Measurements from ENCODE around the gene CAMTA1. TPM values are rescaled to one million over a fixed set of nuclear protein-coding genes. Genes with fewer than 3 reads are reported as not detected.

The CAMTA1 gene
- total RNA-seq, 4 donors from 2014 or later: 57.4 to 88.3 (median 62.1) TPM

DNA sequence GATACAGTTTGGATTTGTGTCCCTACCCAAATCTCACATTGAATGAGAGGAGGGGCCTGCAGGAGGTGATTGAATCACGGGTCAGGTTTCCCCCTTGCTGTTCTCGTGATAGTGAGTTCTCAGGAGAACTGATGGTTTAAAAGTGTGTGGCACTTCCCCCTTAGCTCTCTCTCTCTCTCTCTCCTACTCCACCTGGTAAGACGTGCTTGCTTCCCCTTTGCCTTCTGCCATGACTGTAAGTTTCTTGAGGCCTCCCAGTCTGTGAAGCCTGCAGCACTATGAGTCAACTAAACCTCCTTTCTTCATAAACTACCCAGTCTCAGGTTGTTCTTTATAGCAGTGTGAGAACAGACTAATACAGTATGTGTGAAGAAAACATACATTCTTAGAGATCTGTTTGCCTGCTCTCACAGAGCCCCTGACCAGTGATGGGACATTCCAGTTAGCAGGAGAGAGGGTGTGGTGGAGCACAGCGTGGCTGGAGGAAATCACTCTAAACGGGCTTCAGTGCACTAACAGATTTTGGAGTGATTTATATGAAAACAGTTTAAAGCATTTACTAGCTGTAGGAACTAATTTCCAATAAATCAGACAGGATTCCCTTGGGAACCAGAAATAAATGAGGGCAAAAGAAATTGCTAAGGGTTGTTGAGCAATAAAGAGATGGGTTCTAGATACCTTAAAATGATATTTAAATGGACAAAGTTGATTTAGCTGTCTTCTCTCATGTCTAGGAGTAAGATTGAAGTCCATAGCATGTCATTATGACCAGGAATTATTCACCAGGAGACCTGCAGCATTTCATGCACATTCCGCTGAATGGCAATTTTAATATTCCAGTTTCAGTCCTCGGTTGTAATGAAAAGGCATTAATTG, 411.0 kb downstream of the CAMTA1 start:
- Histone ChIP-seq H3K4me1 (no peaks in the 10 kb centered on the region), H3K27ac (no peak overlapping the region), H3K27me3 (no peaks in the 10 kb centered on the region), H3K36me3 (no peaks in the 10 kb centered on the region), H3K9me3 (no peaks in the 10 kb centered on the region), H3K4me3 (no peak overlapping the region)
- TF ChIP-seq, protein P1, sequence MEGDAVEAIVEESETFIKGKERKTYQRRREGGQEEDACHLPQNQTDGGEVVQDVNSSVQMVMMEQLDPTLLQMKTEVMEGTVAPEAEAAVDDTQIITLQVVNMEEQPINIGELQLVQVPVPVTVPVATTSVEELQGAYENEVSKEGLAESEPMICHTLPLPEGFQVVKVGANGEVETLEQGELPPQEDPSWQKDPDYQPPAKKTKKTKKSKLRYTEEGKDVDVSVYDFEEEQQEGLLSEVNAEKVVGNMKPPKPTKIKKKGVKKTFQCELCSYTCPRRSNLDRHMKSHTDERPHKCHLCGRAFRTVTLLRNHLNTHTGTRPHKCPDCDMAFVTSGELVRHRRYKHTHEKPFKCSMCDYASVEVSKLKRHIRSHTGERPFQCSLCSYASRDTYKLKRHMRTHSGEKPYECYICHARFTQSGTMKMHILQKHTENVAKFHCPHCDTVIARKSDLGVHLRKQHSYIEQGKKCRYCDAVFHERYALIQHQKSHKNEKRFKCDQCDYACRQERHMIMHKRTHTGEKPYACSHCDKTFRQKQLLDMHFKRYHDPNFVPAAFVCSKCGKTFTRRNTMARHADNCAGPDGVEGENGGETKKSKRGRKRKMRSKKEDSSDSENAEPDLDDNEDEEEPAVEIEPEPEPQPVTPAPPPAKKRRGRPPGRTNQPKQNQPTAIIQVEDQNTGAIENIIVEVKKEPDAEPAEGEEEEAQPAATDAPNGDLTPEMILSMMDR (IDR thresholded peaks at IDR 0.05): no peak
- DNase-seq: no peak

DNA sequence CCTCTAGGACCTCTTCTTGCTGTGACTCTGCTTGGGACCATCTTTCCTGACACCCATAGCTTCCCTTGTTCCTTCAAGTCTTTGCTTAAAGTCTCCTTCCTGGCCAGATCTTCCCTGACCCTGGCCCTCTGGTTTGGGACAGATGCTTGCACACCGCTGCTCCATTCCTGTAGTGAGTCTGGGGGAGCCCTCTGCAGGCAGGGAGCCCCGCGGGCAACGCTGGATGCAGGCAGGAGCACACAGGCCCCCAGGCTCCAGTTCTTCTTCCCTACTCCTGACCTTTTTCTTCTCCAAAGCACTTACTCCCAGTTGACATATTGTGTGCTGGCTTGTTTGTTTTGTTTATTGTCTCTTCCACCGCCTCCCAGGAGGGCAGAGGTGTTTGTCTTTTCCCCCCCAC, 413.4 kb downstream of the CAMTA1 start:
- Histone ChIP-seq H3K4me1 (no peaks in the 10 kb centered on the region), H3K9me3 (no peaks in the 10 kb centered on the region), H3K36me3 (no peaks in the 10 kb centered on the region), H3K4me3 (no peak overlapping the region), H3K27ac (no peak overlapping the region), H3K27me3 (no peaks in the 10 kb centered on the region)
- TF ChIP-seq, protein P1 (IDR thresholded peaks at IDR 0.05): no peak
- no peak for TF ChIP-seq POLR2A (IDR thresholded peaks at IDR 0.05)
- DNase-seq: no peak

DNA sequence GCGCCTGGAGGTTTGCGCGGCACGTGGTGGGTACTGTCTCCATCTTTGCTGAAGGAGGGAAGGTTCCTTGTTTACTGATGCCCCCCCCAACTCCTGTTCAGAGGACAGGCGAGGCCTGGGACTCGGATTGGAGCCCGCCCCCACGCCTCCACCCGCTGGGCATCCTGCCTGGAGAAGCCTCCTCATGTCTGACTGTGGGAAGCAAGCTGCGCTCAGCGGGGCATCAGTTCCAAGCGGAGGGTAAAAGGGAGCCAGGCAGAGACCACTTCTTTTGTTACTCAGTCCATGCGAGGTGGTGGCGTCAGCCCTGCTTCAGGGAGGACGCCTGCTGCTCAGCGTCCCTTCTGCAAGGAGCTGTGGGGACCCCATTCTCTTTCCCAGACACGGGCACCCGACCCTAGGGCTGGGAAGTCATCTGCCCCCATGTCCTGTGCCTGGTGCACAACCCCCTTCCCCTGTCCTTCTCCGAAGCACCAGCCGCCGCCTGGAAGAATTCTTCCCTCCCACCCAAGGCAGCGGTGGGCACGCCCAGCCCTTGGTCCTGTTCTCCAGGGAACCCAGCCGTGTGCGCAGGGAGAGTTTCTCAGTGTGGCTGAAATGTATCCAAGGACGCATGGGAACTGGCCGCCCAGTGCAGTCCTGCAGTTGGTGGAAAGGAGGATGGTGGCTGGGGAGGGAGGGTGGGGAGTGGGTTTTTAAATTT, 414.0 kb downstream of the CAMTA1 start:
- no peaks in the 10 kb centered on the region for H3K4me1 ChIP-seq

DNA sequence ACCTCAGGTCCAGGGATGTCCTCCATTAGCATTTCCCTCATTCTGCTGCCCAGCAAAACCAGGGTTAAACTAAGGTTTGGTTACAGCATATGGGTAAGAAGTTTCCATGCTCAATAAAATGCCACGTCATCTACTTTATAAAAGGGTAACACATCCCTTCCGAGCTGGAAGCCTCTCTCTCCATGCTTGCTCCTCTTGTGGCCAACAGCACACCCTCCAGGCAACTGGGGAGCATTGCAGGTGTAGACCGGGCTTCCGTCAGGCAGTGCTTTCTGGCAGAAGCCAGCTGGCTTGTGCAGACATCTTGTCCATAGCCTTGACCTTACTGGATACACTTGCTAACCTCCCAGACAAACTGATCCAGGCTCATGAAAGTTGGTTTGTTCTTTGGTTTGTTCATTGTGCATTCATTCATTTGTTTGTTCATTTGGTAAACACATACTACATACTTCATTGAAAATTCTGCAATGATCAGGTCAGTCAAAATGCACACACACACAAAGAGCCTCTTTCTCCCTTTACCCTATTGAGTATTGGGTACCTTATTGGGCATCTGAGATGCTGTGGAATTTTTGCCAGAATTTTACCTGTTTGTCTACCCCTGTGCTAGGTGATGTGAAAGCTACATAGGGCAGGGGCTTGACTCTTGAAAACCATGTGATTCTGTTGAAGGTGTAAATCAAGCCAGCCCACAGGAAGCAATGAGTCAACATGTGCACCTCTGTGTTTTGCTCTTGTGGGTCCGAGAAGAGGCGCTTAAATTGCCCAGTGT, 422.8 kb downstream of the CAMTA1 start:
- DNase-seq: no peak

More for the DNA sequence above, 414.0 kb downstream of the CAMTA1 start:
- Histone ChIP-seq H3K9me3 (no peaks in the 10 kb centered on the region), H3K36me3 (no peaks in the 10 kb centered on the region), H3K27ac (no peak overlapping the region), H3K27me3 (no peaks in the 10 kb centered on the region), H3K4me3 (no peak overlapping the region)
- DNase-seq: no peak
- TF ChIP-seq POLR2A (IDR thresholded peaks at IDR 0.05): no peak
- TF ChIP-seq, protein P1 (IDR thresholded peaks at IDR 0.05): no peak

DNA sequence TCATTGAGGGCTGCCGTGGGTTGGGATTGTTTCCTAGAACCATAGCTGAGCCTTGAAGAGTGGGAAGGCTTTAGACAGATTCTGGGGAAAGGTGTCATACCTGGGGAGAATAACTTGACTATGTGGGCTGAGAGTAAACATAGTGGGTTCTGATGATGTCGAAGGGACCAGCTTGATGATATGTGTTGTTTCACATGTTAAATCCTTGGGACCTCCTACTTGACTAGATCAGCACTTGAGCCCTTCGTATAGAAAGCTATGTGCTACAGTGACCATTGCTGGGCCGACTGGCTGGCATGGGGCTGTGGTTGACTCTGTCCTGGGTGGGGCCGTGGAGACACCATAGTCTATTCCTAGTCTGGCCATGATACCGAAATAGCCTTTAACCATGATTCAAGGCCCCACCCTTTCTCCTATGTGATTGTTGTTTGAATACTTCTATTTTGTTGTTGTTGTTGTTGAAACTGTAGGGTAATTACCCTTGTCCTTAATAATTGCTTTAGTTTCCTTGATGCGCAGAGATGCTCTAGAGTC, 423.5 kb downstream of the CAMTA1 start:
- H3K27me3 ChIP-seq: no peaks in the 10 kb centered on the region
- TF ChIP-seq POLR2A (IDR thresholded peaks at IDR 0.05): no peak
- TF ChIP-seq, protein P1 (IDR thresholded peaks at IDR 0.05): no peak
- no peak overlapping the region for H3K4me3 ChIP-seq
- H3K4me1 ChIP-seq: no peaks in the 10 kb centered on the region
- no peaks in the 10 kb centered on the region for H3K9me3 ChIP-seq
- DNase-seq: no peak
- no peak overlapping the region for H3K27ac ChIP-seq
- no peaks in the 10 kb centered on the region for H3K36me3 ChIP-seq

More for the DNA sequence above, 422.8 kb downstream of the CAMTA1 start:
- Histone ChIP-seq H3K36me3 (no peaks in the 10 kb centered on the region), H3K27ac (no peak overlapping the region), H3K9me3 (no peaks in the 10 kb centered on the region), H3K4me1 (no peaks in the 10 kb centered on the region), H3K27me3 (no peaks in the 10 kb centered on the region), H3K4me3 (no peak overlapping the region)
- TF ChIP-seq, protein P1 (IDR thresholded peaks at IDR 0.05): peak in 4 of 6 experiments; percentile 14 to 54 (median 42)
- no peak for TF ChIP-seq POLR2A (IDR thresholded peaks at IDR 0.05)
